Measurements from ENCODE around the gene STARD8.

GRCh38 chrX:68692651-68693050, 45.2 kb downstream of the STARD8 start:
- TF ChIP-seq, protein P1, sequence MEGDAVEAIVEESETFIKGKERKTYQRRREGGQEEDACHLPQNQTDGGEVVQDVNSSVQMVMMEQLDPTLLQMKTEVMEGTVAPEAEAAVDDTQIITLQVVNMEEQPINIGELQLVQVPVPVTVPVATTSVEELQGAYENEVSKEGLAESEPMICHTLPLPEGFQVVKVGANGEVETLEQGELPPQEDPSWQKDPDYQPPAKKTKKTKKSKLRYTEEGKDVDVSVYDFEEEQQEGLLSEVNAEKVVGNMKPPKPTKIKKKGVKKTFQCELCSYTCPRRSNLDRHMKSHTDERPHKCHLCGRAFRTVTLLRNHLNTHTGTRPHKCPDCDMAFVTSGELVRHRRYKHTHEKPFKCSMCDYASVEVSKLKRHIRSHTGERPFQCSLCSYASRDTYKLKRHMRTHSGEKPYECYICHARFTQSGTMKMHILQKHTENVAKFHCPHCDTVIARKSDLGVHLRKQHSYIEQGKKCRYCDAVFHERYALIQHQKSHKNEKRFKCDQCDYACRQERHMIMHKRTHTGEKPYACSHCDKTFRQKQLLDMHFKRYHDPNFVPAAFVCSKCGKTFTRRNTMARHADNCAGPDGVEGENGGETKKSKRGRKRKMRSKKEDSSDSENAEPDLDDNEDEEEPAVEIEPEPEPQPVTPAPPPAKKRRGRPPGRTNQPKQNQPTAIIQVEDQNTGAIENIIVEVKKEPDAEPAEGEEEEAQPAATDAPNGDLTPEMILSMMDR (IDR thresholded peaks at IDR 0.05; ENCODE audit: low read length) = no peak
- no peak for TF ChIP-seq EZH2 (IDR thresholded peaks at IDR 0.05; ENCODE audit: borderline replicate concordance, low read length)
